ENCODE measurements around the gene KIAA1958. TPM values are rescaled to one million over a fixed set of nuclear protein-coding genes. Genes with fewer than 3 reads are reported as not detected.

The KIAA1958 gene
- total and polyA plus RNA-seq, 2 of the 8 experiments (the other 6 are each of a cell fraction or from before 2014, with no cell fraction given), result 11.4 to 43.8 TPM

DNA sequence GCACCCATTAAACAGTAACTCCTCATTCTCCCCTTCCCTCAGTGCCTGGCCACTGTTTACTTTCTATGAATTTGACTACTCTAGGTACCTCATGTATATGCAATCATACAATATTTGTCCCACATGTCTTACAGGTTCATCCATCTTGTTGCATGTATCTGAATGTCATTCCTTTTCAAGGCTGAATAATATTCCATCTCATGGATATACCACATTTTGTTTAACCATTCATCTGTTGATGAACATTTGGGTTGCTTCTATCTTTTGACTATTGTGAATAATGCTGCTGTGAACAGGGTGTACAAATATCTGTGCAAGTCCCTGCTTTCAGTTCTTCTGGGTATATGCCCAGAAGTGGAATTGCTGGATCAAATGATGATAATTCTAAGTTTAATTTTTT, 190.4 kb downstream of the KIAA1958 start:
- no peak overlapping the region for H2BK20ac ChIP-seq (ENCODE audit: low read length)
- peaks cover 0 to 7% of the 10 kb centered on the region in 2 experiments; a peak in 2 of 4 replicates for H3K9me3 ChIP-seq (ENCODE audit: insufficient read depth in 2 of 2, low read depth in 1 of 2, low read length in 1 of 2)
- ChIA-PET CTCF (ENCODE audit: partially characterized antibody) (no interaction called here), POLR2A (ENCODE audit: partially characterized antibody) (no interaction called here)
- no peaks in the 10 kb centered on the region for H3K27me3 ChIP-seq (replicated peaks in 1 of 4; ENCODE audit: control insufficient read depth in 3 of 4, extremely low read depth in 1 of 4, insufficient read depth in 3 of 4, low read length in 3 of 4)
- no peak overlapping the region for H3K27ac ChIP-seq (ENCODE audit: low read depth, low read length)
- H2BK12ac ChIP-seq (ENCODE audit: low read depth, low read length), result no peak overlapping the region
- H3K18ac ChIP-seq (ENCODE audit: extremely low read depth, low read length), result no peak overlapping the region
- no peaks in the 10 kb centered on the region for H3K79me2 ChIP-seq (ENCODE audit: control insufficient read depth in 1 of 2, insufficient read depth in 2 of 2, low read length in 2 of 2)
- no peak overlapping the region for H2BK120ac ChIP-seq (replicated peaks; ENCODE audit: low read depth, low read length)
- no peak overlapping the region for H2BK5ac ChIP-seq (ENCODE audit: low read depth, low read length)
- no peak overlapping the region for H3K9ac ChIP-seq (replicated peaks in 1 of 4; ENCODE audit: extremely low read depth in 1 of 4, low read depth in 3 of 4, low read length in 3 of 4)
- no peak overlapping the region for H2BK15ac ChIP-seq (ENCODE audit: low read length)
- TF ChIP-seq ZNF274 (IDR thresholded peaks at IDR 0.05; ENCODE audit: borderline replicate concordance, extremely low read depth, low read length), result no peak
- TF ChIP-seq ASH2L (IDR thresholded peaks at IDR 0.05; ENCODE audit: low read length), result no peak
- TF ChIP-seq HDAC2 (IDR thresholded peaks at IDR 0.05; ENCODE audit: borderline replicate concordance in 1 of 2, low read depth in 2 of 2, low read length in 2 of 2), result 0 out of 4 replicates have a peak, but pooled peaks of 1 of the 2 experiments have one; percentile 35
- TF ChIP-seq YY1 (IDR thresholded peaks at IDR 0.05; ENCODE audit: low read depth, low read length), result no peak
- TF ChIP-seq KDM1A (IDR thresholded peaks at IDR 0.05; ENCODE audit: borderline replicate concordance, low read length), result peak; percentile 93
- no peak for TF ChIP-seq JUN (IDR thresholded peaks at IDR 0.05; ENCODE audit: low read depth, low read length)
- TF ChIP-seq CEBPB (IDR thresholded peaks at IDR 0.05; ENCODE audit: low read depth, low read length), result no peak
- TF ChIP-seq, protein P1, sequence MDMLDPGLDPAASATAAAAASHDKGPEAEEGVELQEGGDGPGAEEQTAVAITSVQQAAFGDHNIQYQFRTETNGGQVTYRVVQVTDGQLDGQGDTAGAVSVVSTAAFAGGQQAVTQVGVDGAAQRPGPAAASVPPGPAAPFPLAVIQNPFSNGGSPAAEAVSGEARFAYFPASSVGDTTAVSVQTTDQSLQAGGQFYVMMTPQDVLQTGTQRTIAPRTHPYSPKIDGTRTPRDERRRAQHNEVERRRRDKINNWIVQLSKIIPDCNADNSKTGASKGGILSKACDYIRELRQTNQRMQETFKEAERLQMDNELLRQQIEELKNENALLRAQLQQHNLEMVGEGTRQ (IDR thresholded peaks at IDR 0.05; ENCODE audit: low read length), result no peak
- H4K8ac ChIP-seq (ENCODE audit: extremely low read depth, insufficient read depth, low read length), result no peak overlapping the region
- H2AK5ac ChIP-seq (ENCODE audit: low read depth, low read length), result no peak overlapping the region
- no peaks in the 10 kb centered on the region for H3K36me3 ChIP-seq (ENCODE audit: control insufficient read depth in 2 of 4, insufficient read depth in 4 of 4, low read length in 3 of 4)
- DNase-seq (ENCODE audit: low read depth in 1 of 2, low spot score in 2 of 2) (no peak), FAIRE-seq (no peak)
- no peak overlapping the region for H2AFZ ChIP-seq (ENCODE audit: low read length)
- no peak overlapping the region for H4K5ac ChIP-seq (ENCODE audit: insufficient read length, low read depth, low read length)
- H4K91ac ChIP-seq (replicated peaks; ENCODE audit: insufficient read length, low read length), result no peak overlapping the region
- peaks cover 0 to 4% (median 1%) of the 10 kb centered on the region in 4 experiments; a peak in 1 of 7 replicates for H3K4me1 ChIP-seq (replicated peaks in 1 of 4; ENCODE audit: control insufficient read depth in 3 of 4, insufficient read depth in 4 of 4, low read length in 3 of 4)
- H4K20me1 ChIP-seq (replicated peaks in 1 of 2; ENCODE audit: control insufficient read depth in 1 of 2, insufficient read depth in 2 of 2, low read length in 2 of 2), result no peaks in the 10 kb centered on the region
- H3K79me1 ChIP-seq (ENCODE audit: low read depth, low read length), result no peaks in the 10 kb centered on the region
- no peak overlapping the region for H3K4ac ChIP-seq (replicated peaks; ENCODE audit: insufficient read length, low read depth, low read length)
- no peak overlapping the region for H3K4me3 ChIP-seq (ENCODE audit: extremely low read depth in 1 of 4, insufficient read depth in 2 of 4, low read depth in 3 of 4, low read length in 4 of 4)
- no peak overlapping the region for H3K23ac ChIP-seq (ENCODE audit: insufficient read length)
- H3K14ac ChIP-seq (ENCODE audit: insufficient read length), result no peak overlapping the region
- no peak overlapping the region for H3K4me2 ChIP-seq (ENCODE audit: insufficient read depth in 1 of 2, low read depth in 2 of 2, low read length in 2 of 2)
- H3K23me2 ChIP-seq (ENCODE audit: low read depth, low read length), result no peaks in the 10 kb centered on the region
- no peak overlapping the region for H3K56ac ChIP-seq (replicated peaks; ENCODE audit: insufficient read length, low read depth, low read length)

Data from H1 (cell line).